GM18505 (cell line): Measurements from ENCODE around the gene KIF1A.

Experiments used
- ATAC-seq: cut with Tn5 transposase; IDR thresholded peaks from one replicate; pipeline ENCODE4 v1.9.1; 2021; ENCODE audit not compliant: unreplicated experiment
- POLR2A ChIP-seq: IDR thresholded peaks from 4 replicates; pipeline ENCODE4 v1.6.1; 2011; ENCODE audit warnings: borderline replicate concordance; ENCODE audit not compliant: insufficient read depth, insufficient read length; ENCODE audit errors: extremely low read depth

The KIF1A gene

GRCh38 chr2:240834377-240834975, 14.5 kb upstream of the KIF1A start:
- ATAC-seq = no peak
- TF ChIP-seq POLR2A = no peak

- no peak for ATAC-seq
- no peak for TF ChIP-seq POLR2A
Measured at GRCh38 chr2:240833724-240834285, 13.8 kb upstream of the KIF1A start.

GRCh38 chr2:240832921-240833494, 13.0 kb upstream of the KIF1A start:
- no peak for ATAC-seq
- no peak for TF ChIP-seq POLR2A

- ATAC-seq = peak; percentile 88
- TF ChIP-seq POLR2A = no peak
Measured at GRCh38 chr2:240832205-240832727, 12.2 kb upstream of the KIF1A start.

GRCh38 chr2:240831594-240832204, 11.7 kb upstream of the KIF1A start:
- TF ChIP-seq POLR2A = no peak
- ATAC-seq = no peak

- ATAC-seq = no peak
- TF ChIP-seq POLR2A = no peak
Measured at GRCh38 chr2:240825476-240825875, 5.5 kb upstream of the KIF1A start.

GRCh38 chr2:240823449-240824336, 3.7 kb upstream of the KIF1A start:
- TF ChIP-seq POLR2A = no peak
- no peak for ATAC-seq

GRCh38 chr2:240822280-240822847, 2.3 kb upstream of the KIF1A start:
- TF ChIP-seq POLR2A = no peak
- ATAC-seq = no peak

DNA sequence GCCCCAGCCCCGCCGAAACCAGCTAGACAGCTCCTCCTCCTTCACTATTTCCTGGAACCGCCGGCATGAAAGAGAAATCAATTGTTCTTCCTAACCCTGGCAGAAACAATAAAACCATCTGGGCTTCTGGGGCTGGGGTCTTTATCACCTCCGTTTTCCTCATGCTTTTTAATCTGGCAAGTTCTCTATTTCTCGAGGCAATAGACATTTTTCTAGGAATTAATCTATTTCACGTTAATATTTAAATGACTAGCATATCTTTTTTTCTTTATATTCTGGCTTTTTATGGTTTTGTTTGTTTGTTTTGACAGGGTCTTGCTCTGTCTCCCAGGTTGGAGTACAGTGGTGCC, 1.4 kb upstream of the KIF1A start:
- no peak for TF ChIP-seq POLR2A
- no peak for ATAC-seq

- no peak for ATAC-seq
- TF ChIP-seq POLR2A = no peak
Measured at GRCh38 chr2:240820607-240821428, 799 bp upstream of the KIF1A start.

- no peak for ATAC-seq
- TF ChIP-seq POLR2A = no peak
Measured at GRCh38 chr2:240819126-240819857, 727 bp downstream of the KIF1A start.
